ENCODE results near the gene SKIC2. TPM values are rescaled to one million over a fixed set of nuclear protein-coding genes. Genes with fewer than 3 reads are reported as not detected.
A peak's percentile ranks its signal among the peaks of the same experiment; 100 is the strongest.

The SKIC2 gene
- total RNA-seq, 1 donor from 2014 or later = 61.2 TPM

DNA sequence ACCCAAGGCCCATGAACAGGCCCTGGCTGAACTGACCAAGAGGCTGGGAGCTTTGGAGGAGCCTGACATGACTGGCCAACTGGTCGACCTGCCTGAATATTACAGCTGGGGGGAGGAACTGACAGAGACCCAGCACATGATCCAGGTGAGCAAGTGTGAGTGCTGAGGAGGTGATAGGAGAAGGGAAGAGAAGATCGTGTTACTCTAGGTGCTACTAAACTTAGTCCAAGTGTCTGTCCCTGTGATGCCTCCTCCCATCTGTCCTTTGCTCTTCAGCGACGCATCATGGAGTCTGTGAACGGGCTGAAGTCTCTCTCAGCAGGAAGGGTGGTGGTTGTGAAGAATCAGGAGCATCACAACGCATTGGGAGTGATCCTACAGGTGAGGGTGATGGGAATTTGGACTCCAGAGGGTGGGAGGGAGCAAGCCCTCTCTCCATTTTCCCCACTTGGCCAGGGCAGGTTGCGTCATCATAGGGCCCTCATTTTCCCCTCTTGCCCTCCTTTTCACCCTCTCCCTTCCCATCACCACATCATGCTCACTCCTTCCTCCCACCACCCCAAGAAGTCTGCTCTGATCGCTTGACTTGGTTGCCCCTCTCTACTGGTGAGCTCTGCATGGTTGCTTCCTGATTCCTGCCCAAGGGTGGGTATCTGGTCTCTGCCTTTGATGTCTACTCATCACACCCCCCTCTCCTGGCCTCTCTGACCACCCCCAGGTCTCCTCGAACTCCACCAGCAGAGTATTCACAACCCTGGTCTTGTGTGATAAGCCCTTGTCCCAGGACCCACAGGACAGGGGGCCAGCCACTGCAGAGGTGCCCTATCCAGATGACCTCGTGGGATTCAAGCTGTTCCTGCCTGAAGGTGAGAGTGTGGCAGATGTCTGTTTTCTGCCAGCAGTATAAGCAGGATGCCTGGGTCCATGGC lies 8.3 kb downstream of the SKIC2 start:
- Mint-ChIP-seq H3K4me3 (ENCODE audit: unreplicated experiment) (no peak overlapping the region), H3K9me3 (ENCODE audit: low read depth) (no peaks in the 10 kb centered on the region), H3K27ac (ENCODE audit: unreplicated experiment) (peak overlapping the region; percentile 49), H3K36me3 (ENCODE audit: low read depth) (peaks cover 23% of the 10 kb centered on the region), H3K27me3 (ENCODE audit: low read depth) (no peaks in the 10 kb centered on the region), H3K4me1 (ENCODE audit: low read depth) (peaks cover 23% of the 10 kb centered on the region)
- TF ChIP-seq, protein P1, sequence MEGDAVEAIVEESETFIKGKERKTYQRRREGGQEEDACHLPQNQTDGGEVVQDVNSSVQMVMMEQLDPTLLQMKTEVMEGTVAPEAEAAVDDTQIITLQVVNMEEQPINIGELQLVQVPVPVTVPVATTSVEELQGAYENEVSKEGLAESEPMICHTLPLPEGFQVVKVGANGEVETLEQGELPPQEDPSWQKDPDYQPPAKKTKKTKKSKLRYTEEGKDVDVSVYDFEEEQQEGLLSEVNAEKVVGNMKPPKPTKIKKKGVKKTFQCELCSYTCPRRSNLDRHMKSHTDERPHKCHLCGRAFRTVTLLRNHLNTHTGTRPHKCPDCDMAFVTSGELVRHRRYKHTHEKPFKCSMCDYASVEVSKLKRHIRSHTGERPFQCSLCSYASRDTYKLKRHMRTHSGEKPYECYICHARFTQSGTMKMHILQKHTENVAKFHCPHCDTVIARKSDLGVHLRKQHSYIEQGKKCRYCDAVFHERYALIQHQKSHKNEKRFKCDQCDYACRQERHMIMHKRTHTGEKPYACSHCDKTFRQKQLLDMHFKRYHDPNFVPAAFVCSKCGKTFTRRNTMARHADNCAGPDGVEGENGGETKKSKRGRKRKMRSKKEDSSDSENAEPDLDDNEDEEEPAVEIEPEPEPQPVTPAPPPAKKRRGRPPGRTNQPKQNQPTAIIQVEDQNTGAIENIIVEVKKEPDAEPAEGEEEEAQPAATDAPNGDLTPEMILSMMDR (IDR thresholded peaks at IDR 0.05) = no peak
- DNase-seq (ENCODE audit: low spot score) = peak; percentile 53

DNA sequence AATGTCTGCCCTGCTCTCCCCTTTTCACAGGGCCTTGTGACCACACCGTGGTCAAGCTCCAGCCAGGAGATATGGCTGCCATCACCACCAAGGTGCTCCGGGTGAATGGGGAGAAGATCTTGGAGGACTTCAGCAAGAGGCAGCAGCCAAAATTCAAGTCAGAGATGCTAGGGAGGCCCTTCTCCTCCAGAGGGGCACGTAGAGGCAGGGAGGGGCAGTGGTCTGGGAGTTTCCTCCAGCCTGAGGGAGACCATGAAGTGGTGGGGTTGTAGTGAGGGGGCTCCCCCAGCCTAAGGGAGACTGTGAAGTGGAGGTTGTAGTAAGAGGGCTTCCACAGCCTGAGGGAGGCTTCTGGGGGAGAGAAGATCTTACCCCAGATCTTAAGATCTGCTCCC lies 8.9 kb downstream of the SKIC2 start:
- H3K27me3 Mint-ChIP-seq (ENCODE audit: low read depth) = no peaks in the 10 kb centered on the region
- H3K27ac Mint-ChIP-seq (ENCODE audit: unreplicated experiment) = peak overlapping the region; percentile 49
- peak overlapping the region; percentile 10 for H3K4me3 Mint-ChIP-seq (ENCODE audit: unreplicated experiment)
- peaks cover 21% of the 10 kb centered on the region for H3K36me3 Mint-ChIP-seq (ENCODE audit: low read depth)
- DNase-seq (ENCODE audit: low spot score) = peak; percentile 57
- H3K9me3 Mint-ChIP-seq (ENCODE audit: low read depth) = no peaks in the 10 kb centered on the region
- peaks cover 27% of the 10 kb centered on the region for H3K4me1 Mint-ChIP-seq (ENCODE audit: low read depth)
- TF ChIP-seq, protein P1 (IDR thresholded peaks at IDR 0.05) = no peak

DNA sequence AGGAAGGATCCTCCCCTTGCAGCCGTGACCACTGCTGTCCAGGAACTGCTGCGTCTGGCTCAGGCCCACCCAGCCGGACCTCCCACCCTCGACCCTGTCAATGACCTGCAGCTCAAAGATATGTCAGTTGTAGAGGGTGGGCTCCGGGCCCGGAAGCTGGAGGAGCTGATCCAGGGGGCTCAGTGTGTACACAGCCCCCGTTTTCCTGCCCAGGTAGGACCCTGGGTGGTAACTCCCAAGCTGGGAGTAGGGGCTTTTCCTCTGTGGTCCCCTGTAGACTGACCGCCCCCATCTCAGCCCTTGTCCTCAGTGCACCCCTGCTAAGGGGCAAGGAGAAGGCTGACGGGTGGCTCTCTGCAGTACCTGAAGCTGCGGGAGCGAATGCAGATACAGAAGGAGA lies 9.4 kb downstream of the SKIC2 start:
- TF ChIP-seq, protein P1 (IDR thresholded peaks at IDR 0.05) = no peak
- no peak for DNase-seq (ENCODE audit: low spot score)
- H3K4me3 Mint-ChIP-seq (ENCODE audit: unreplicated experiment) = no peak overlapping the region
- peaks cover 22% of the 10 kb centered on the region for H3K36me3 Mint-ChIP-seq (ENCODE audit: low read depth)
- H3K4me1 Mint-ChIP-seq (ENCODE audit: low read depth) = peaks cover 31% of the 10 kb centered on the region
- H3K27me3 Mint-ChIP-seq (ENCODE audit: low read depth) = no peaks in the 10 kb centered on the region
- H3K27ac Mint-ChIP-seq (ENCODE audit: unreplicated experiment) = no peak overlapping the region
- no peaks in the 10 kb centered on the region for H3K9me3 Mint-ChIP-seq (ENCODE audit: low read depth)

DNA sequence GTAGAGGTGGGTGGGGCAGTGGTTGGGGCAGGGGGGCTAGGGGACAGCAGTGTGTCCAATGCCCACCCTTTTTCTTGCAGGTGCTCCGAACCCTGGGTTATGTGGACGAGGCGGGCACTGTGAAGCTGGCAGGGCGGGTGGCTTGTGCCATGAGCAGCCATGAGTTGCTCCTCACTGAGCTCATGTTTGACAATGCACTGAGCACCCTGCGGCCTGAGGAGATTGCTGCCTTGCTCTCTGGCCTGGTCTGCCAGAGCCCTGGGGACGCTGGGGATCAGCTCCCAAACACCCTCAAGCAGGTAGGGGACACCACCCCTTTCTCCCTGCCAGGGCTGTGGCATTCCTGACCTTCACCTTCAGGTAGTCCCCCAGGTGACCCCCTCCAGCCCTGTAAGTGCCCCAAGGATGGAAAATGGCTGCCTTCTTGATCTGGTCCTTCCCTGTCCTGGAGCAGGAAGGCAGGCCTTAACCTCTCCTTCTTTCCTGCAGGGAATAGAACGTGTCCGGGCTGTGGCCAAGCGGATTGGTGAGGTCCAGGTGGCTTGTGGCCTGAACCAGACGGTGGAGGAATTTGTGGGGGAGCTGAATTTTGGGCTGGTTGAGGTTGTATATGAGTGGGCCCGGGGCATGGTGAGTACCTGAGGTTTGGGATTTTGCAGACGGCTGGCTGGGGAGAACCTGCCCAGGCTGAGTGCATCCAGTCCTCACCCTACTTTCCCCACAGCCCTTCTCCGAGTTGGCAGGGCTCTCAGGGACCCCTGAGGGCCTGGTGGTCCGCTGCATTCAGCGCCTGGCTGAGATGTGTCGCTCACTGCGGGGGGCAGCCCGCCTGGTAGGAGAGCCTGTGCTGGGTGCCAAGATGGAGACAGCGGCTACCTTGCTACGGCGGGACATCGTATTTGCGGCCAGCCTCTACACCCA lies 10.1 kb downstream of the SKIC2 start:
- Mint-ChIP-seq H3K27ac (ENCODE audit: unreplicated experiment) (no peak overlapping the region), H3K36me3 (ENCODE audit: low read depth) (peaks cover 19% of the 10 kb centered on the region), H3K4me1 (ENCODE audit: low read depth) (peaks cover 36% of the 10 kb centered on the region), H3K9me3 (ENCODE audit: low read depth) (no peaks in the 10 kb centered on the region), H3K4me3 (ENCODE audit: unreplicated experiment) (no peak overlapping the region), H3K27me3 (ENCODE audit: low read depth) (no peaks in the 10 kb centered on the region)
- peak; percentile 91 for DNase-seq (ENCODE audit: low spot score)
- TF ChIP-seq, protein P1 (IDR thresholded peaks at IDR 0.05) = no peak

Measured in chondrocyte (in vitro differentiated cells).